Vagina (tissue), 2 donors: Measurements from ENCODE around the gene ROR2. TPM values are rescaled to one million over a fixed set of nuclear protein-coding genes. Genes with fewer than 3 reads are reported as not detected.

Experiments used
- DNase-seq, 2 donors: peaks; one replicate each; pipeline ENCODE4 v3.0.0-alpha.2; 2017; ENCODE audit errors: extremely low spot score in 2 of 2
- H3K27ac ChIP-seq: fragments of 200-600 bp; sonication (generic); one replicate; pipeline ENCODE4 v1.5.1; 2019
- H3K27me3 ChIP-seq: fragments of 200-600 bp; sonication (generic); one replicate; pipeline ENCODE4 v1.5.1; 2019
- H3K36me3 ChIP-seq, 2 donors: fragments of 200-600 bp; sonication (generic); one replicate each; pipeline ENCODE4 v1.5.1; 2017 to 2019
- H3K4me1 ChIP-seq: fragments of 200-600 bp; sonication (generic); one replicate; pipeline ENCODE4 v1.5.1; 2019
- H3K4me3 ChIP-seq, 2 donors: fragments of 200-600 bp; sonication (generic); 1 replicate in 1 of 2; 2 replicates in 1 of 2; pipeline ENCODE4 v1.5.1; 2016 to 2019
- H3K9me3 ChIP-seq: fragments of 200-600 bp; sonication (generic); one replicate; pipeline ENCODE4 v1.5.1; 2019
- POLR2A ChIP-seq, 2 donors: fragments of 450-650 bp; IDR thresholded peaks; one replicate each; pipeline ENCODE4 v1.6.1; 2017; ENCODE audit warnings: antibody characterized with exemption in 2 of 2, mild to moderate bottlenecking in 2 of 2, moderate library complexity in 2 of 2
- POLR2AphosphoS5 ChIP-seq, 2 donors: sonication (generic); formaldehyde crosslinking; IDR thresholded peaks; one replicate each; pipeline ENCODE4 v1.9.0; 2017; ENCODE audit warnings: antibody characterized with exemption in 2 of 2, mild to moderate bottlenecking in 2 of 2, low read depth in 1 of 2; ENCODE audit not compliant: insufficient read depth in 1 of 2
- intact Hi-C: fragments of 100-400 bp; cut with DNase I; formaldehyde crosslinking; loops from one replicate; pipeline ENCODE4 v1.15.1; 2023
- total RNA-seq: library from RNA; depleted of rRNA; stranded (reverse); fragments of >200 nt; gene quantifications from one replicate; pipeline ENCODE4 v1.2.3, GENCODE V29; 2016
- TF ChIP-seq, protein P1 (sequence below), 3 experiments: fragments of 450-650 bp in 2 of 3; fragments of 200-600 bp in 1 of 3; sonication (generic) in 1 of 3; IDR thresholded peaks; one replicate each; pipeline ENCODE4 v1.5.1; 2017 to 2019; ENCODE audit warnings: antibody characterized with exemption in 3 of 3, mild to moderate bottlenecking in 2 of 3, moderate library complexity in 2 of 3

ROR2 gene
- total RNA-seq, 1 donor from 2014 or later: 22.3 TPM

DNA sequence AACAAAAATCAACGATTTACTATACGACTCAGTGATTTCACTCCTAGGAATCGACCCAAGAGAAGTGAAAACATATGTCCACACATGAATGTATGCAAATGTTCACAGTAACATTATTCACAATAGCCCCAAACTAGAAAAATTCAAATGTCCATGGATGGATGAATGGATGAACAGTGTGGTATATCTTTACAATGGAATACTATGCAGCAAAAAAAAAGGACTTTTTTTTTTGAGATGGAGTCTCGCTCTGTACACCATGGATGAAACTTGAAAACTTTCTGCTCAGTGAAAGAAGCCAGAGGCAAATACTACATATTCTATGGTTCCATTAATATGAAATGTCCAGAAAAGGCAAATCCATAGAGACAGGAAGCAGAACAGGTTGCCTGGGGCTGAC, 233.8 kb downstream of the ROR2 start:
- H3K27ac ChIP-seq: no peak overlapping the region
- no peak for DNase-seq
- peaks cover 15% of the 10 kb centered on the region for H3K4me1 ChIP-seq
- H3K36me3 ChIP-seq: no peaks in the 10 kb centered on the region
- TF ChIP-seq, protein P1, sequence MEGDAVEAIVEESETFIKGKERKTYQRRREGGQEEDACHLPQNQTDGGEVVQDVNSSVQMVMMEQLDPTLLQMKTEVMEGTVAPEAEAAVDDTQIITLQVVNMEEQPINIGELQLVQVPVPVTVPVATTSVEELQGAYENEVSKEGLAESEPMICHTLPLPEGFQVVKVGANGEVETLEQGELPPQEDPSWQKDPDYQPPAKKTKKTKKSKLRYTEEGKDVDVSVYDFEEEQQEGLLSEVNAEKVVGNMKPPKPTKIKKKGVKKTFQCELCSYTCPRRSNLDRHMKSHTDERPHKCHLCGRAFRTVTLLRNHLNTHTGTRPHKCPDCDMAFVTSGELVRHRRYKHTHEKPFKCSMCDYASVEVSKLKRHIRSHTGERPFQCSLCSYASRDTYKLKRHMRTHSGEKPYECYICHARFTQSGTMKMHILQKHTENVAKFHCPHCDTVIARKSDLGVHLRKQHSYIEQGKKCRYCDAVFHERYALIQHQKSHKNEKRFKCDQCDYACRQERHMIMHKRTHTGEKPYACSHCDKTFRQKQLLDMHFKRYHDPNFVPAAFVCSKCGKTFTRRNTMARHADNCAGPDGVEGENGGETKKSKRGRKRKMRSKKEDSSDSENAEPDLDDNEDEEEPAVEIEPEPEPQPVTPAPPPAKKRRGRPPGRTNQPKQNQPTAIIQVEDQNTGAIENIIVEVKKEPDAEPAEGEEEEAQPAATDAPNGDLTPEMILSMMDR (IDR thresholded peaks at IDR 0.05): no peak
- no peak for TF ChIP-seq POLR2AphosphoS5 (IDR thresholded peaks at IDR 0.05; ENCODE audit: insufficient read depth in 1 of 2, low read depth in 1 of 2)
- no peak for TF ChIP-seq POLR2A (IDR thresholded peaks at IDR 0.05)
- no peak overlapping the region for H3K4me3 ChIP-seq
- intact Hi-C loops: no loop called here
- H3K9me3 ChIP-seq: no peaks in the 10 kb centered on the region
- H3K27me3 ChIP-seq: no peaks in the 10 kb centered on the region

DNA sequence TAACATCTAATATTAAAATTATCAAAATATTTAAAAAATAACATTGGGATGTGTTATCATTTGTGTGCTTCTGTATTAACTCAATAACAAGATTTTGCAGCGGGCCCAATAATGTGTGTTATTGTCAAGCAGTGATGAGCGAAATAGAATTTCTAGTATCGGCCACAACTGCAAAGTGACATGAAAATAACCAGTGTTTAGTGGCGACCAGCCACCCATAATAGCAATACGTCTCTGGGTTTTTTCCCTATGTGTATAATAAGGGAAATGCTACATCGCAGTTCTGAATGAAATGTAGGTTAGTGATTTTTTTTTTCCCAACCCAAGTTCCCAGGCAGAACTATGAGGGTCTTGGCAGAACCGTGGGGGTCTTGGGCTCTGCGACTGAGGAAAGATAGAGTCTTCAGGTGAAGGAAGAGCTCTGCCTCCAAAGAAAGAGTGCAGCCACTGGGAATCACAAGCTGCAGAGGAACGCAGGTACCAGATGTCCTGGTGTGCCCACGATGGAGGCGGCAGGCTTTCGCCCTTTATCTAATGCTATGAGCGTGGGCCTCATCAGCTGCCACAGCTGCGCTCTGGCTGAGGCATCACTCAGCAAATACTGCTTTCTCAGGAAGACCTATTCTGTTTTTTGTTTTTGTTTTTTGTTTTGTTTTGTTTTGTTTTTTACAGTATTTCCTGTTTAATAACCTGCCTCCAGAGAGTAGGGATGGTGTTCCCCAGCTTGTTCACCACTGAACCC, 235.0 kb downstream of the ROR2 start:
- intact Hi-C loops: no loop called here
- H3K36me3 ChIP-seq: no peaks in the 10 kb centered on the region
- peak in 1 of 2 donors; percentile 58 for DNase-seq
- H3K27ac ChIP-seq: peak overlapping the region; percentile 52
- TF ChIP-seq POLR2A (IDR thresholded peaks at IDR 0.05): no peak
- TF ChIP-seq, protein P1 (IDR thresholded peaks at IDR 0.05): no peak
- TF ChIP-seq POLR2AphosphoS5 (IDR thresholded peaks at IDR 0.05; ENCODE audit: insufficient read depth in 1 of 2, low read depth in 1 of 2): no peak
- H3K4me1 ChIP-seq: peaks cover 7% of the 10 kb centered on the region
- H3K27me3 ChIP-seq: no peaks in the 10 kb centered on the region
- no peaks in the 10 kb centered on the region for H3K9me3 ChIP-seq
- H3K4me3 ChIP-seq: peak overlapping the region in 1 of 2 donors; percentile 38

DNA sequence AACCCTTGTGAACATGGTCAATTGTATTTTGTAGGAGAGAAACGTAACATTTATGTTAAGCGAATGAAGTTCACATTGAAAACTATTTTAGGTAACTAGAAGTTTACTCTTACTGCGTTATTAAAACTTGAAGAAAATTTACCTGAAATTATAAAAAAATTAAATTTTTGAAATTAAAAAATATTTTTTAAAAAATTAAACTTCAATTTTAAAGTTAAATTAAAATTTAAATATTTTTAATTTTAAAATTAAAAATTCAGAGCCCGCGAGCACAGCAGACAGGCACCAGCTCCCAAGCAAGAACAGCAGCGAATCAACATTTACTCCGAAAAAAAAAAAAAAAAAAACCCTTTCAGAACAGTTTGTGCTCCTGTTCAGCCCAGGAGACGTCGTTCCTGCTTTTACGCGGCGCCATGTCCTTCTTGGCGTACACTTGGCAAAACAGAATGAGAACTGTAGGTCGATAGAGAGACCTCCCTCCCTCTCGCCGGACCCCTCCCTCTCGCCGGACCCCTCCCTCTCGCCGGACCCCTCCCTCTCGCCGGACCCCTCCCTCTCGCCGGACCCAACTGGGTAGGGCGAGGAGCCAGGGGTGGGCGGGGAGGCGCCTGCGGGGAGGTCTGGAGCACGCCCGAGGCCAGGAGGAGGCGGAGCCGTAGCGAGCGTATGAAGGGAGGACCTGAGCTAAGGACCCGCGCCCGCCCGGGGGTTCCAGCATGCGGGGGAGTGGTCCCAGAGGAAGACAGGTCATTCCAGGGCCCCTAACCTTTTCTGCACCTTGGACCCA, 235.8 kb downstream of the ROR2 start:
- peaks cover 7% of the 10 kb centered on the region for H3K4me1 ChIP-seq
- peak overlapping the region; percentile 52 for H3K27ac ChIP-seq
- H3K36me3 ChIP-seq: no peaks in the 10 kb centered on the region
- DNase-seq: peak in 1 of 2 donors; percentile 40
- H3K27me3 ChIP-seq: no peaks in the 10 kb centered on the region
- intact Hi-C loops: no loop called here
- no peaks in the 10 kb centered on the region for H3K9me3 ChIP-seq
- TF ChIP-seq, protein P1 (IDR thresholded peaks at IDR 0.05): no peak
- H3K4me3 ChIP-seq: peak overlapping the region; percentile 38 to 49

DNA sequence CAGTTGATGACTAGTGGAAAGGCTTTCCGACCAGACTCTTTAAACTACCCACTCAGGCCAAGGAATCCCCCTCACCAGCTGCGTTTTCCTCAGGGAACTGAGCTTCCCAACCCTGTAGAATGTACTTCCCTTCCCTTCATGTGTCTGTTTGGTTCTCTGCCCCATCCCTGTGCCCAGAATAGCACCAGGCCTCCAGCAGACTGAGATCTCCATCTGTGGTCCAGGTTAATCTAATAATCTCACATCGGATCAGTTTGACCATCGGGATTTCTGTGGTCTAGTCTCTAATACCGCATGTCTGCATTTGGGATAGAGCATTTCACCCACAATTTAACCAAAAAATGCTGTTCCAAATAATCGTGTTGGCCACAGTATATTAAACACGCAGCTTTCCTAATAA, 237.2 kb downstream of the ROR2 start:
- Histone ChIP-seq H3K36me3 (no peaks in the 10 kb centered on the region), H3K27ac (no peak overlapping the region), H3K4me1 (peaks cover 7% of the 10 kb centered on the region), H3K9me3 (no peaks in the 10 kb centered on the region), H3K27me3 (no peaks in the 10 kb centered on the region), H3K4me3 (no peak overlapping the region)
- TF ChIP-seq POLR2AphosphoS5 (IDR thresholded peaks at IDR 0.05; ENCODE audit: insufficient read depth in 1 of 2, low read depth in 1 of 2) (no peak), POLR2A (IDR thresholded peaks at IDR 0.05) (no peak)
- TF ChIP-seq, protein P1 (IDR thresholded peaks at IDR 0.05): no peak
- intact Hi-C loops: no loop called here
- peak in 1 of 2 donors; percentile 49 for DNase-seq
